Effector memory CD4-positive, alpha-beta T cell (primary cell): Measurements from ENCODE around the gene FOXP2.
"Not testable (repeated sequence)": the region's sequence is repeated elsewhere in the genome, so short reads cannot be mapped to it uniquely, and the experiment has no call there.

ENCODE experiments used
- DNase-seq, 3 donors: peaks; one replicate each; pipeline ENCODE4 v3.0.0-alpha.2; 2020
- H3K27ac ChIP-seq: 2 replicates; pipeline ENCODE4 v1.7.0; 2013; ENCODE audit warnings: mild to moderate bottlenecking, low read length, moderate library complexity; ENCODE audit not compliant: insufficient read depth, poor library complexity, severe bottlenecking
- H3K27me3 ChIP-seq: replicated peaks from 2 replicates; pipeline ENCODE4 v1.7.0; 2013; ENCODE audit warnings: mild to moderate bottlenecking, low read length; ENCODE audit not compliant: insufficient read depth, control insufficient read depth, poor library complexity, severe bottlenecking
- H3K36me3 ChIP-seq: 2 replicates; pipeline ENCODE4 v1.7.0; 2013; ENCODE audit warnings: mild to moderate bottlenecking, low read length, moderate library complexity; ENCODE audit not compliant: control insufficient read depth, insufficient read depth
- H3K4me1 ChIP-seq: 2 replicates; pipeline ENCODE4 v1.7.0; 2013; ENCODE audit warnings: low read length, mild to moderate bottlenecking; ENCODE audit not compliant: control insufficient read depth, insufficient read depth, poor library complexity, severe bottlenecking
- H3K4me3 ChIP-seq: 2 replicates; pipeline ENCODE4 v1.7.0; 2013; ENCODE audit warnings: low read length, low read depth, mild to moderate bottlenecking; ENCODE audit not compliant: insufficient read depth, poor library complexity, severe bottlenecking
- H3K9me3 ChIP-seq: 2 replicates; pipeline ENCODE4 v1.7.0; 2013; ENCODE audit warnings: mild to moderate bottlenecking, low read length, moderate library complexity; ENCODE audit not compliant: control insufficient read depth

The FOXP2 gene

DNA sequence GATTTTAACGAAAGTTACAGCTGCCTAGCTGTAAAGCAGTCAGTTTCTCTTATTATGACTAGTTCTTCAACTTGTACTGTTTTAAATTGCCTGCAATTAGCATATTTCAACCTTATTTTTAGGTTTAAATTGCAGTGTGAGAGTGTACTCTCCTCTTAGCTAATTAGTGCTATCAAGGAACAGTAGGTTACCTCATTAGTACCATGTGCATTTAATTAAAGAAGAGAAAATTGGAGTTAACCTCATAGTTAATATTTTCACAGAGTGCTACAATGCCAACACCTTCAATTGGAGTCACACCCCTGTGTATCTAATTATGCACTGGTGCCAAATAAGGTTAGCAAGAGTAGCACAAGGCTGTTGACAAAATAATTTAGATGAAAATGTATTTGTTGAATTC is 154.6 kb downstream of the FOXP2 start:
- Histone ChIP-seq H3K27ac (no peak overlapping the region), H3K4me1 (no peaks in the 10 kb centered on the region), H3K27me3 (no peaks in the 10 kb centered on the region), H3K9me3 (no peaks in the 10 kb centered on the region), H3K4me3 (no peak overlapping the region), H3K36me3 (no peaks in the 10 kb centered on the region)
- no peak for DNase-seq

DNA sequence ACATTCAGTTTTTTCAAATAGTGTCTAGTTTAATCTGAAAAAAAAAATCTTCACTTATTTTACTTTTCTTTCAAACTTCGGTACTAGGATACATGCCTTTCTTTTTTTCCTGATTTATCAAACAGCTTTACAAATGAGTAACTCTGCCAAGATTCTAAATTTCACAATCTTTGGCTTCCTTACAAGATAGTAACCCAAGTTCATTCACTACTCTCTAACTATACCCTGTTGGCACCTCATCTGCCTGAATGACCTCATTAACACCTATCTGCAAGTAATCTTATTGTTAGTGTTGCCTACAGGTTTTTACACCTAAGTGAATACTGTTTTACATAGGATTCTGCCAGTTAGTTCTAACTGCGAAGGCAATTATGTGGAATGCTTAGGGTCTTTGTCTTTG is 159.8 kb downstream of the FOXP2 start:
- Histone ChIP-seq H3K4me1 (no peaks in the 10 kb centered on the region), H3K27me3 (no peaks in the 10 kb centered on the region), H3K27ac (no peak overlapping the region), H3K36me3 (no peaks in the 10 kb centered on the region), H3K4me3 (no peak overlapping the region), H3K9me3 (no peaks in the 10 kb centered on the region)
- DNase-seq: no peak

DNA sequence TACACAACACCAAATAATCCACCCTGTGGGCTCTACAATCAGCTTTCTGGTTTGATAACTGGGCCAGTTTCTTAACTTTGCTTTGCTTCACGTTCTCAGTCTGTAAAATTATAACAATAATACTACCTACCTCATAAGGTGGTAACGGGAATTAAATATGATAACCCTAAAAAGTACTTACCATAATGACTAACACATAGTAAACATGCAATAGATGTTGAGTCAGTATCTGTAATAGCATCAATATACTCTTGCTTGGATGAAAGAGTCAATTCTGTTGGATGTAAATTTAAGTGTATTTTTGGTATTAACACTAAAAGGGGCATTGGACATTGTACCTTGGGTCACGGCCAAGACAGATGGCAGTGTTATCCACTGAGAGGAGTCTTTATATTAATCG is 160.5 kb downstream of the FOXP2 start:
- no peaks in the 10 kb centered on the region for H3K36me3 ChIP-seq
- no peaks in the 10 kb centered on the region for H3K27me3 ChIP-seq
- no peaks in the 10 kb centered on the region for H3K9me3 ChIP-seq
- H3K4me1 ChIP-seq: no peaks in the 10 kb centered on the region
- no peak overlapping the region for H3K4me3 ChIP-seq
- no peak for DNase-seq
- H3K27ac ChIP-seq: no peak overlapping the region

DNA sequence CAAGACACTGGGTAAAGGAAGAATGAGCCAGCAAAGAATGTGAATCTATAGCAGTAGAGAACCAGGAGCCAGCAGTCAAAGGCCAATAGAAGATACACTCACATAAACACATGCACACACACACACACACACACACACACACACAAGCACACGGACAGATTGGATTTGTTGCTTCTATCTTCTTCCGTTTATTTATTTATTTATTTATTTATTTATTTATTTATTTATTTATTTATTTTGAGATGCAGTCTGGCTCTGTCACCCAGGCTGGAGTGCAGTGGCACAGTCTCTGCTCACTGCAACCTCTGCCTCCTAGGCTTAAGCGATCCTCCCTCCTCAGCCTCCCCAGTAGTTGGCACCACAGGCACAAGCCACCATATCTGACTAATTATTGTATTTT is 166.3 kb downstream of the FOXP2 start:
- H3K4me1 ChIP-seq, H3K27ac ChIP-seq, H3K4me3 ChIP-seq, H3K36me3 ChIP-seq, DNase-seq, H3K9me3 ChIP-seq, H3K27me3 ChIP-seq: not testable (repeated sequence)

DNA sequence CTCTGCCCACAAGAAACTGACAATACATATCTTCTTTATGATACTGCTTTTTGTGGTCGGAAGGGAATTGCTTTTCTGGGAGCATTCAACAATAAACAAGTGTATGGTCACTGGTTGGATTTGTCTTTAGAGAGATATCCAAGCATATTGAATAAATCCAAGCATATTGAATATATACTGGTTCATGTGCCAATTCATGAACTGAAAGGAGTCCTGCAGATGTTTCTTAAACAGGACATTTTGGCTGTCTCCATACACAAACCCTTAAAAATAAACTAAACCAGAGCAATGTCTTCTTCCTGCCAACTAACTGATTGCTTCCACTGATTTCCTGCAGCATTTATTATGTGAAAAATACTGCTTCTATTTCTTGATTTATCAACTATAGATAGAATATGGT is 173.9 kb downstream of the FOXP2 start:
- no peak for DNase-seq
- Histone ChIP-seq H3K27ac (no peak overlapping the region), H3K36me3 (no peaks in the 10 kb centered on the region), H3K4me1 (no peaks in the 10 kb centered on the region), H3K4me3 (no peak overlapping the region), H3K9me3 (no peaks in the 10 kb centered on the region), H3K27me3 (no peaks in the 10 kb centered on the region)

DNA sequence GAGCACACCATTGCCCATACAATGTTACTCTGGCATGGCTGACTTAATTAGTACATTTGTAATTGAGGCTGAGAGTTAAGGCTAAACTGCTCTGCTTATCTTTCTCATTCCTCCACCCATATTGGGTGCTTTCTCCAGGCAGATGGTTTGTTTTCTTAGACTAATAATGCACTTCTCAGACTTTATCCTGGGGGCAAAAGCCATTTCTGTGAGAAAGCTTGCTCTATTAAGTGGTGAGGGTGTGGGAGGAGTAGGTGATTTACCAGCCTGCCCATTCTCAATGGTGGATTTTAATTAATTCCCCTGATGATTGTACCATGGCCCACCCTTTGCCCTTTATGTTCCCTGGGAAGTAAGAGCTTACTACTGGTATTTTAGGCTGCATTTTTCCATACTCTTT is 174.8 kb downstream of the FOXP2 start:
- Histone ChIP-seq H3K4me3 (no peak overlapping the region), H3K4me1 (no peaks in the 10 kb centered on the region), H3K36me3 (no peaks in the 10 kb centered on the region), H3K27ac (no peak overlapping the region), H3K27me3 (no peaks in the 10 kb centered on the region), H3K9me3 (no peaks in the 10 kb centered on the region)
- no peak for DNase-seq

DNA sequence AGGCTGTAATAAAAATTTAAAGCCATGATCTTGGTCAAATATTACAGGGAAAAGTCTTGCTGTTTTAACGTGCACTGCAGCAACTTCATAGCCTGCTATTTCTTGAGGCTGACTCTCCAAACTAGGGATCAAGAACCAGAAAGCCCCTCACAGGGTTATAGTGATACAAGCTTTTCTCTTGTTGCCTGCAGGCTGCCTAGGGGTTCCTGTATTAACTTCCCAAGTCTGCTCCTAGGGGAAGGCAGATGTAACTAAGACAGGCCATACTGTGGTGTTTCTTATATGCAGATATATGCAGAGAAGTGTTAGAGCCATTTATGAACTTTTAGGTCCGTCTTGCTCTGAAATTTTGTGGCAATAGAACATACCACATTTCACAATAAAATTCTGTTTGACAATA is 175.7 kb downstream of the FOXP2 start:
- no peak overlapping the region for H3K4me3 ChIP-seq
- H3K27me3 ChIP-seq: no peaks in the 10 kb centered on the region
- H3K36me3 ChIP-seq: no peaks in the 10 kb centered on the region
- H3K27ac ChIP-seq: no peak overlapping the region
- no peak for DNase-seq
- H3K9me3 ChIP-seq: no peaks in the 10 kb centered on the region
- H3K4me1 ChIP-seq: no peaks in the 10 kb centered on the region

DNA sequence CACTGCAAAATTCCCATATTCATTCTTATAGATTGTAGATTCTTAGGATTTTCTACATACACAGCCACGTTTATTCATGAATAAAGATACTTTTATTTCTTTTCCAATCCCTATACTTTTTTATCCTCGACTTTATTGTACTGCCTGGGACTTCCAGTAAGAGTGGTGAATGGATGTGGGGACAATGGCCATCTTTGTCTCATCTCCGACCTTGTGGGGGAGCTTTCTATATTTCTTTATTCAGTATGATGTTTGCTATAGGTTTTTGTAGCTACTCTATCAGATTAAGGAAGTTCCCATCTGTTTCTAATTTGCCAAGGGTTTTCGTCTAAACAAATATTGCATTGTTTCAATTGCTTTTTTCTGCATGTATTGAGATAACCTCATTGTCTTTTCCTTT is 184.3 kb downstream of the FOXP2 start:
- H3K4me1 ChIP-seq: no peaks in the 10 kb centered on the region
- H3K4me3 ChIP-seq: no peak overlapping the region
- H3K36me3 ChIP-seq: no peaks in the 10 kb centered on the region
- H3K9me3 ChIP-seq: no peaks in the 10 kb centered on the region
- no peak overlapping the region for H3K27ac ChIP-seq
- no peaks in the 10 kb centered on the region for H3K27me3 ChIP-seq
- no peak for DNase-seq

DNA sequence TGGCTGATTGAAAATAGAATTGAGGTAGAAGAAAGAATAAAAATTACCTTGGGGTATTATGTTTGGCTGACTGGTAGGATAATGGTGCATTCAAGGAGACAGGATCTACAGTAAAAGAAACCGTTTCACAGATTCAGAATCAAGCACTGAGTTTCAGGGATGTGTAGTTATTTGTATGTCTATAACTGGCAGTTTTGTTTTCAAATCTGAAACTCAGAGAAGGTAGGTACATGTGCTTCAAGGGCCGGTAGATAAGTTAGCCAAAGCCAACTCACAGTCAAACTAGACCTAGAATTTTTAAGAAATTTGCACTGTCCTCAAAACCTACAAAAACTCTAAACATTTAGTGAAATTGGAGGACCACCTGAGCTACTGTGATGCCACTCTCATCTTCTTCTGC is 191.5 kb downstream of the FOXP2 start:
- Histone ChIP-seq H3K36me3 (no peaks in the 10 kb centered on the region), H3K9me3 (no peaks in the 10 kb centered on the region), H3K27ac (no peak overlapping the region), H3K4me3 (no peak overlapping the region), H3K27me3 (no peaks in the 10 kb centered on the region), H3K4me1 (no peaks in the 10 kb centered on the region)
- DNase-seq: no peak

DNA sequence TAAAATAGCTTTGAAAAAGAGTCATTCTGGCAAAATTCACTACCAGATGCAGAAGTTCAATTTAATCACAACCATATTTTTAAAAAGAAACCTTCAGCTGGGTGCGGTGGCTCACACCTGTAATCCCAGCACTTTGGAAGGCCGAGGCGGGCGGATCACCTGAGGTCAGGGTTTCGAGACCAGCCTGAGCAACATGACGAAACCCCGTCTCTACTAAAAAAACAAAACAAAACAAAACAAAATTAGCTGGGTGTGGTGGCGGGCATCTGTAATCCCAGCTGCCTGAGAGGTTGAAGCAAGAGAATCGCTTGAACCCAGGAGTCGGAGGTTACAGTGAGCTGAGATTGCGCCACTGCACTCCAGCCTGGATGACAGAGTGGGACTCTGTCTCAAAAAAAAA is 194.2 kb downstream of the FOXP2 start:
- H3K27me3 ChIP-seq, H3K4me3 ChIP-seq, H3K27ac ChIP-seq, H3K9me3 ChIP-seq, DNase-seq, H3K36me3 ChIP-seq, H3K4me1 ChIP-seq: not testable (repeated sequence)

DNA sequence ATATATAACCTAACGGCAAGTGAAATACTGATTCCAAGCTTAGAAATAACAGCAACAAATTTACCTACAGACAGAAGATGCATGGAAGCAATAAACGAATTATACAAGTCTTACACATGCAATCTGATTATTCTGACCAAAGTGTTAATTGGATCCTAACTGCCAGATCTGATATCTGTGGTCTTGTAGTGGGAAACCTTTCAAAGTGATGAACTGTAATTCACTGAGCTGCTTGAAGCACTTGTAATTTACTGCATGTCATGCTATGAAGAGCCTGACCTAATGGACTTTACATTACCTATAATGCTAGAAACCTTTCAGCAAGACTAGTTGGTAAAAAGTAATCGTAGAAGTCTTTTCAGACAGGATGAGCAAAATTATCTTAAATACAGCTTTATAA is 205.6 kb downstream of the FOXP2 start:
- Histone ChIP-seq H3K4me3 (no peak overlapping the region), H3K27me3 (no peaks in the 10 kb centered on the region), H3K36me3 (no peaks in the 10 kb centered on the region), H3K27ac (no peak overlapping the region), H3K9me3 (no peaks in the 10 kb centered on the region), H3K4me1 (no peaks in the 10 kb centered on the region)
- no peak for DNase-seq
